IMR-90 (cell line): ENCODE data around the gene SOD2. TPM values are rescaled to one million over a fixed set of nuclear protein-coding genes. Genes with fewer than 3 reads are reported as not detected.

Experiments used
- ATAC-seq: fragments of 200-7000 bp; cut with Tn5 transposase; 2 replicates; pipeline ENCODE4 v1.9.1; 2020; ENCODE audit warnings: low read depth, mild to moderate bottlenecking, moderate library complexity
- BruUV-seq: library from RNA; stranded (reverse); fragments of 400-500 nt; replicated peaks from 2 replicates; lab custom pipeline; 2021; lab: Mats Ljungman, UMichigan
- CTCF ChIA-PET: fragments of 300-600 bp; formaldehyde crosslinking; extraction: SDS; loops from one replicate; lab custom pipeline; 2021; ENCODE audit warnings: antibody characterized with exemption; lab: Yijun Ruan, JAX
- POLR2A ChIA-PET: fragments of 300-600 bp; sonication (Branson Sonifier 250); formaldehyde crosslinking; loops from one replicate; lab custom pipeline; 2022; ENCODE audit warnings: antibody characterized with exemption; ENCODE audit not compliant: unreplicated experiment; lab: Charles Lee
- DNase-seq: peaks from one replicate; pipeline ENCODE4 v3.0.0; 2013
- H2AFZ ChIP-seq: replicated peaks from 2 replicates; pipeline ENCODE3; 2013; ENCODE audit warnings: low read length, mild to moderate bottlenecking; ENCODE audit not compliant: poor library complexity
- H2AK5ac ChIP-seq: 2 replicates; pipeline ENCODE4 v1.6.1; 2013; ENCODE audit warnings: low read depth, low read length, inconsistent platforms
- H2AK9ac ChIP-seq: replicated peaks from 2 replicates; pipeline ENCODE3; 2013; ENCODE audit warnings: mild to moderate bottlenecking, low read depth, low read length, moderate library complexity; ENCODE audit not compliant: poor library complexity
- H2BK120ac ChIP-seq: 2 replicates; pipeline ENCODE4 v1.6.1; 2013; ENCODE audit warnings: low read depth, low read length, inconsistent platforms
- H2BK15ac ChIP-seq: 3 replicates; pipeline ENCODE4 v1.6.1; 2013; ENCODE audit warnings: low read depth, low read length, inconsistent platforms
- H2BK20ac ChIP-seq: 2 replicates; pipeline ENCODE4 v1.6.1; 2013; ENCODE audit warnings: low read depth, mild to moderate bottlenecking, inconsistent platforms, low read length, moderate library complexity
- H2BK5ac ChIP-seq: 2 replicates; pipeline ENCODE4 v1.6.1; 2013; ENCODE audit warnings: mild to moderate bottlenecking, low read depth, low read length, inconsistent platforms; ENCODE audit not compliant: poor library complexity, severe bottlenecking
- H3K14ac ChIP-seq: replicated peaks from 2 replicates; pipeline ENCODE4 v1.6.1; 2013; ENCODE audit warnings: low read depth, low read length, inconsistent platforms
- H3K18ac ChIP-seq: 2 replicates; pipeline ENCODE4 v1.6.1; 2013; ENCODE audit warnings: low read depth, low read length, control low read depth
- H3K23ac ChIP-seq: 2 replicates; pipeline ENCODE4 v1.6.1; 2013; ENCODE audit warnings: low read depth, low read length, inconsistent platforms
- H3K27ac ChIP-seq: 2 replicates; pipeline ENCODE4 v1.5.1; 2013; ENCODE audit warnings: mild to moderate bottlenecking, control low read depth, low read length; ENCODE audit not compliant: insufficient read depth
- H3K27me3 ChIP-seq: 2 replicates; pipeline ENCODE4 v1.6.1; 2013; ENCODE audit warnings: low read length; ENCODE audit not compliant: control insufficient read depth, insufficient read depth
- H3K36me3 ChIP-seq: 2 replicates; pipeline ENCODE4 v1.6.1; 2013; ENCODE audit warnings: low read length, mixed read lengths; ENCODE audit not compliant: control insufficient read depth, insufficient read depth
- H3K4ac ChIP-seq: 2 replicates; pipeline ENCODE4 v1.6.1; 2013; ENCODE audit warnings: low read depth, low read length, inconsistent platforms
- H3K4me1 ChIP-seq: 2 replicates; pipeline ENCODE4 v1.6.1; 2013; ENCODE audit warnings: low read length, mixed read lengths; ENCODE audit not compliant: control insufficient read depth, insufficient read depth
- H3K4me2 ChIP-seq: 2 replicates; pipeline ENCODE4 v1.6.1; 2013; ENCODE audit warnings: low read depth, mild to moderate bottlenecking, control low read depth, low read length, moderate library complexity
- H3K4me3 ChIP-seq: 2 replicates; pipeline ENCODE4 v1.5.1; 2013; ENCODE audit warnings: low read depth, mild to moderate bottlenecking, control low read depth, low read length, moderate library complexity; ENCODE audit not compliant: insufficient read depth
- H3K56ac ChIP-seq: 2 replicates; pipeline ENCODE4 v1.6.1; 2013; ENCODE audit warnings: low read length, inconsistent platforms; ENCODE audit not compliant: insufficient read depth; ENCODE audit errors: extremely low read depth
- H3K79me1 ChIP-seq, 2 experiments: 2 replicates each; pipeline ENCODE4 v1.6.1; 2013; ENCODE audit warnings: low read length in 2 of 2, inconsistent platforms in 1 of 2, low read depth in 1 of 2
- H3K9ac ChIP-seq: 2 replicates; pipeline ENCODE4 v1.6.1; 2013; ENCODE audit warnings: low read depth, low read length, control low read depth
- H3K9me1 ChIP-seq: 2 replicates; pipeline ENCODE4 v1.6.1; 2013; ENCODE audit warnings: low read length, inconsistent platforms; ENCODE audit not compliant: insufficient read depth
- H3K9me3 ChIP-seq: 2 replicates; pipeline ENCODE4 v1.6.1; 2013; ENCODE audit warnings: low read length; ENCODE audit not compliant: control insufficient read depth, insufficient read depth
- H4K20me1 ChIP-seq: 2 replicates; pipeline ENCODE4 v1.6.1; 2013; ENCODE audit warnings: low read length, inconsistent platforms; ENCODE audit not compliant: insufficient read depth
- H4K5ac ChIP-seq: 2 replicates; pipeline ENCODE4 v1.6.1; 2013; ENCODE audit warnings: mild to moderate bottlenecking, low read depth, low read length, control low read depth
- H4K8ac ChIP-seq, 2 experiments: 2 replicates each; pipeline ENCODE4 v1.6.1; 2013; ENCODE audit warnings: low read depth in 2 of 2, low read length in 2 of 2, control low read depth in 1 of 2, inconsistent platforms in 1 of 2
- H4K91ac ChIP-seq: 2 replicates; pipeline ENCODE4 v1.6.1; 2013; ENCODE audit warnings: low read depth, low read length, inconsistent platforms; ENCODE audit not compliant: insufficient read depth
- MAZ ChIP-seq: IDR thresholded peaks from 2 replicates; pipeline ENCODE4 v1.6.1; 2012; ENCODE audit warnings: low read depth, mild to moderate bottlenecking, low read length, improper control_type of control experiment, moderate library complexity, borderline replicate concordance
- MXI1 ChIP-seq: IDR thresholded peaks from 2 replicates; pipeline ENCODE4 v1.6.1; 2012; ENCODE audit warnings: low read depth, mild to moderate bottlenecking, low read length, moderate library complexity, borderline replicate concordance
- RAD21 ChIP-seq: IDR thresholded peaks from 2 replicates; pipeline ENCODE4 v1.6.1; 2012; ENCODE audit warnings: low read length, improper control_type of control experiment
- RCOR1 ChIP-seq: IDR thresholded peaks from 2 replicates; pipeline ENCODE4 v1.6.1; 2012; ENCODE audit warnings: mild to moderate bottlenecking, low read length, improper control_type of control experiment; ENCODE audit not compliant: insufficient replicate concordance
- WGBS, 2 experiments: methylation state at CpG; one replicate each; pipeline versions ENCODE4 v1.1.5 to v1.1.7; 2013; ENCODE audit warnings: missing lambda C conversion rate in 2 of 2; ENCODE audit not compliant: insufficient read length in 1 of 2; ENCODE audit errors: extremely low coverage in 2 of 2; 5-methylcytosine and 5-hydroxymethylcytosine counted together
- dilution Hi-C: fragments of 300-500 bp; cut with HindIII; formaldehyde crosslinking; loops from one replicate; pipeline ENCODE4 v1.14.3; 2018; ENCODE audit warnings: low sequenced_read_pairs; ENCODE audit not compliant: unreplicated experiment
- in situ Hi-C: fragments of 300-500 bp; cut with MboI; formaldehyde crosslinking; loops from 3 replicates; pipeline ENCODE4 v1.14.3; 2019; ENCODE audit warnings: low sequenced_read_pairs, inconsistent platforms, mixed read lengths
- intact Hi-C: fragments of 100-400 bp; cut with micrococcal nuclease; formaldehyde crosslinking; loops from 2 replicates; pipeline ENCODE4 v1.10.0; 2022
- polyA plus RNA-seq, 3 experiments: library from polyadenylated mRNA; depleted of rRNA; stranded (reverse); fragments of >200 nt; gene quantifications; 2 replicates each; pipeline ENCODE4 v1.2.3, GENCODE V29; 2012; ENCODE audit warnings: low replicate concordance in 1 of 3
- total RNA-seq: library from RNA; depleted of rRNA; stranded (reverse); fragments of >200 nt; gene quantifications from 2 replicates; pipeline ENCODE4 v1.2.3, GENCODE V29; 2012
- TF ChIP-seq, protein P1 (sequence below): conservative IDR thresholded peaks from 2 replicates; pipeline ENCODE4 v1.5.1; 2012; ENCODE audit warnings: mild to moderate bottlenecking, low read depth, low read length, improper control_type of control experiment

Gene SOD2
- total and polyA plus RNA-seq, 2 of the 4 experiments (the other 2 are of a cell fraction): 173 to 243 TPM

DNA sequence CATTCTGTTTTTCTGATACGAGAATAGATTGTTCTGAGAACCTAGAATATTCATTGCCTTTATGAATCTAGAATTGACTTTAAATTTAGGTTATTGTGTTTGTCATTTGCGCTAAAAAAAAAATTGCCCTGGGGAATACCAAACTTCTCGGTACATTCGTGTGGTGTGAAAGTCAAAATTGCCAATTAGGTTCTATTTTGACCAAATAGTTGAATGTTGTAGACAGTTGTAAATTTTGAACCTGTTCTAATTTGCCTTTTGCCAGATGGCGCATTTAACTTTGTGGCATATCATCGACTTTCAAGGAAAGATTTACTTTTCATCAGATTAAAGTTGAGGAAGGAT lies 37.3 kb upstream of the SOD2 start:
- no peak overlapping the region for H3K56ac ChIP-seq
- WGBS, 2 experiments: no CpG with 5 or more reads among the region's 6 CpGs
- peaks cover 3% of the 10 kb centered on the region; the same call in 1 of the 2 replicates for H3K36me3 ChIP-seq
- H3K4me1 ChIP-seq: peaks cover 3% of the 10 kb centered on the region; the same call in 1 of the 2 replicates
- no peak overlapping the region for H3K18ac ChIP-seq
- H3K9me1 ChIP-seq: peaks cover 8% of the 10 kb centered on the region
- no peak overlapping the region for H2BK15ac ChIP-seq
- no peak overlapping the region for H2AFZ ChIP-seq
- no peaks in the 10 kb centered on the region for H3K9me3 ChIP-seq
- no peak overlapping the region for H3K4me2 ChIP-seq
- DNase-seq (no peak), ATAC-seq (no peak)
- no peak overlapping the region for H3K27ac ChIP-seq
- no peak overlapping the region for H2AK5ac ChIP-seq
- intact Hi-C loops (no loop called here), dilution Hi-C loops (no loop called here), in situ Hi-C loops (loop anchor here (5.0 kb wide), 1 partner anchor 38 kb away; the partner anchor contains the start of gene SOD2)
- H4K91ac ChIP-seq: no peak overlapping the region
- no TSS peak for BruUV-seq
- H3K27me3 ChIP-seq: no peaks in the 10 kb centered on the region
- ChIA-PET CTCF (interaction anchor here (1.0 kb wide), 1 partner anchor 10 kb away, joined by 5 read pairs; no protein-coding TSS in a partner anchor), POLR2A (no interaction called here)
- H2BK120ac ChIP-seq: no peak overlapping the region
- H4K5ac ChIP-seq: no peak overlapping the region
- H2AK9ac ChIP-seq: no peak overlapping the region
- peak overlapping the region; percentile 29; the same call in 1 of the 2 replicates for H3K23ac ChIP-seq
- H3K14ac ChIP-seq: no peak overlapping the region
- no peak overlapping the region for H3K4me3 ChIP-seq
- no peak overlapping the region for H2BK5ac ChIP-seq
- TF ChIP-seq RCOR1 (no peak), MXI1 (no peak), MAZ (no peak), RAD21 (no peak)
- TF ChIP-seq, protein P1, sequence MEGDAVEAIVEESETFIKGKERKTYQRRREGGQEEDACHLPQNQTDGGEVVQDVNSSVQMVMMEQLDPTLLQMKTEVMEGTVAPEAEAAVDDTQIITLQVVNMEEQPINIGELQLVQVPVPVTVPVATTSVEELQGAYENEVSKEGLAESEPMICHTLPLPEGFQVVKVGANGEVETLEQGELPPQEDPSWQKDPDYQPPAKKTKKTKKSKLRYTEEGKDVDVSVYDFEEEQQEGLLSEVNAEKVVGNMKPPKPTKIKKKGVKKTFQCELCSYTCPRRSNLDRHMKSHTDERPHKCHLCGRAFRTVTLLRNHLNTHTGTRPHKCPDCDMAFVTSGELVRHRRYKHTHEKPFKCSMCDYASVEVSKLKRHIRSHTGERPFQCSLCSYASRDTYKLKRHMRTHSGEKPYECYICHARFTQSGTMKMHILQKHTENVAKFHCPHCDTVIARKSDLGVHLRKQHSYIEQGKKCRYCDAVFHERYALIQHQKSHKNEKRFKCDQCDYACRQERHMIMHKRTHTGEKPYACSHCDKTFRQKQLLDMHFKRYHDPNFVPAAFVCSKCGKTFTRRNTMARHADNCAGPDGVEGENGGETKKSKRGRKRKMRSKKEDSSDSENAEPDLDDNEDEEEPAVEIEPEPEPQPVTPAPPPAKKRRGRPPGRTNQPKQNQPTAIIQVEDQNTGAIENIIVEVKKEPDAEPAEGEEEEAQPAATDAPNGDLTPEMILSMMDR: no peak
- peaks cover 76% of the 10 kb centered on the region for H4K20me1 ChIP-seq
- no peak overlapping the region for H4K8ac ChIP-seq
- H3K9ac ChIP-seq: no peak overlapping the region
- no peak overlapping the region for H2BK20ac ChIP-seq
- no peak overlapping the region for H3K4ac ChIP-seq
- peaks cover 9 to 27% of the 10 kb centered on the region in 2 experiments for H3K79me1 ChIP-seq
